K562 (cell line): ENCODE measurements around the gene TUBG2. TPM values are rescaled to one million over a fixed set of nuclear protein-coding genes. Genes with fewer than 3 reads are reported as not detected.

Experiments used
- CEBPB ChIP-seq: fragments of 450-650 bp; IDR thresholded peaks from 2 replicates; pipeline ENCODE4 v1.6.1; 2016; ENCODE audit warnings: missing genetic modification characterization, missing compliant biosample characterization
- CHD2 ChIP-seq: IDR thresholded peaks from 2 replicates; pipeline ENCODE4 v1.6.1; 2011; ENCODE audit warnings: low read depth, low read length
- ELF2 ChIP-seq: fragments of 250-450 bp; sonication (Bioruptor Pico); IDR thresholded peaks from 2 replicates; pipeline ENCODE4 v1.5.0; 2021; ENCODE audit warnings: mild to moderate bottlenecking
- ESRRA ChIP-seq: fragments of 450-650 bp; IDR thresholded peaks from 2 replicates; pipeline ENCODE4 v1.6.1; 2014; ENCODE audit warnings: low read depth, mild to moderate bottlenecking, moderate library complexity, borderline replicate concordance
- FOS ChIP-seq: IDR thresholded peaks from 3 replicates; pipeline ENCODE4 v1.6.1; 2011; ENCODE audit not compliant: insufficient read length; ENCODE audit errors: extremely low read depth
- MTA2 ChIP-seq: fragments of 450-650 bp; IDR thresholded peaks from 2 replicates; pipeline ENCODE4 v1.6.1; 2016; ENCODE audit warnings: low read depth
- NFE2 ChIP-seq: IDR thresholded peaks from 2 replicates; pipeline ENCODE4 v1.6.1; 2014; ENCODE audit warnings: antibody characterized with exemption, low read depth
- ZC3H4 ChIP-seq: sonication (generic); formaldehyde crosslinking; IDR thresholded peaks from 2 replicates; pipeline ENCODE4 v1.9.0; 2021; ENCODE audit warnings: missing genetic modification reagents, borderline replicate concordance
- ZFP1 ChIP-seq: fragments of 450-650 bp; formaldehyde crosslinking; IDR thresholded peaks from 2 replicates; pipeline ENCODE4 v1.4.0; 2020; ENCODE audit warnings: mild to moderate bottlenecking, mixed read lengths
- ZNF239 ChIP-seq: fragments of 250-450 bp; sonication (Bioruptor Pico); IDR thresholded peaks from 2 replicates; pipeline ENCODE4 v1.4.0; 2020; ENCODE audit warnings: mild to moderate bottlenecking
- ZNF764 ChIP-seq: fragments of 250-450 bp; sonication (Bioruptor Pico); IDR thresholded peaks from 2 replicates; pipeline ENCODE4 v1.4.0; 2020; ENCODE audit warnings: low read depth, mild to moderate bottlenecking, moderate library complexity
- polyA plus RNA-seq, 8 experiments: library from polyadenylated mRNA; depleted of rRNA in 4 of 8; stranded (reverse) in 5 of 8; unstranded in 3 of 8; fragments of >200 nt; fragmentation: Nextera tagmentation in 2 of 8; fragmentation: Illumina TruSeq in 1 of 8; extraction: Ambion mirVana in 2 of 8; extraction: Trizol in 1 of 8; gene quantifications; 2 replicates each; pipeline versions ENCODE4 v1.2.1 to v1.2.3, GENCODE V29; 2011 to 2014; ENCODE audit warnings: inconsistent platforms in 1 of 8, missing spikeins in 1 of 8
- total RNA-seq, 7 experiments: library from RNA; depleted of rRNA in 6 of 7; stranded (reverse); fragments of >200 nt in 6 of 7; fragmentation: Illumina TruSeq in 2 of 7; extraction: Trizol in 2 of 7; gene quantifications; 2 replicates each; pipeline versions ENCODE4 v1.2.1 to v1.2.3, GENCODE V29; 2011 to 2021; ENCODE audit warnings: low replicate concordance in 1 of 7
- TF ChIP-seq, protein P1 (sequence below), 2 experiments: fragments of 450-650 bp; IDR thresholded peaks; 2 replicates each; pipeline ENCODE4 v1.6.1; 2016; ENCODE audit warnings: mild to moderate bottlenecking in 2 of 2, borderline replicate concordance in 1 of 2, low read depth in 1 of 2, moderate library complexity in 1 of 2
- TF ChIP-seq, protein P2 (sequence below): sonication (generic); formaldehyde crosslinking; IDR thresholded peaks from 2 replicates; pipeline ENCODE4 v1.8.0; 2022; ENCODE audit warnings: mild to moderate bottlenecking, missing genetic modification reagents, borderline replicate concordance
- TF ChIP-seq, protein P3 (sequence below): sonication (generic); formaldehyde crosslinking; IDR thresholded peaks from 2 replicates; pipeline ENCODE4 v1.8.0; 2022; ENCODE audit warnings: mild to moderate bottlenecking, missing genetic modification reagents

The TUBG2 gene
- total and polyA plus RNA-seq, 9 of the 15 experiments (the other 6 are each of a cell fraction or from before 2014, with no cell fraction given) = 0.09 to 0.80 (median 0.24) TPM; not detected in 2

DNA sequence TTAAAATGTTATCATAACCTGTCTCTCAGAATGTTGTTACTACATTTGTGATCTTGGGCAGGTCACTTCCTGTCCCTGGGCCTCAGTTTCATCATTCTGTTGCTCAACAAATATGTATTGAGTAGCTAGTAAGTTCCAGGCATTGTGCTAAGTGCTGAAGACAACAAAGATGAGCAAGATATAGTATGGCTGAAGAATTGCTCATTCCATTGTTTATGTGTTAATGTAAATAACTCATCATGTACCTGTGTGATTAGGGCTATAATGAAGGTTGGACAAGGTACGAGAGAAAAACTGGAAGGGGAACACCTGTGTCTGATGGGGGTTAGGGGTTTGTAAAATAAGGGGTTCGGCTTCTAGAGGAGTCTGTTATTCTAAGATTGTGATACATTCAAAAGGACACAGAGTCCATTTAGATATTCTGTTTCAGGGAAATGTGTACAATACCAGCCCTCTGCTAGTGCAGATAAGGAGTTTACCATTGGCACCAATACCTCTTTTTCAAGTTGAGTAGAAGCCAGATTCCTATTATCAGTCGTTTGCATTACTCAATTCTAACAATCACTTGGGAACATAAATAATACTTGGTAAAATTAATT is 29.6 kb upstream of the TUBG2 start (continued):
- TF ChIP-seq, protein P1, sequence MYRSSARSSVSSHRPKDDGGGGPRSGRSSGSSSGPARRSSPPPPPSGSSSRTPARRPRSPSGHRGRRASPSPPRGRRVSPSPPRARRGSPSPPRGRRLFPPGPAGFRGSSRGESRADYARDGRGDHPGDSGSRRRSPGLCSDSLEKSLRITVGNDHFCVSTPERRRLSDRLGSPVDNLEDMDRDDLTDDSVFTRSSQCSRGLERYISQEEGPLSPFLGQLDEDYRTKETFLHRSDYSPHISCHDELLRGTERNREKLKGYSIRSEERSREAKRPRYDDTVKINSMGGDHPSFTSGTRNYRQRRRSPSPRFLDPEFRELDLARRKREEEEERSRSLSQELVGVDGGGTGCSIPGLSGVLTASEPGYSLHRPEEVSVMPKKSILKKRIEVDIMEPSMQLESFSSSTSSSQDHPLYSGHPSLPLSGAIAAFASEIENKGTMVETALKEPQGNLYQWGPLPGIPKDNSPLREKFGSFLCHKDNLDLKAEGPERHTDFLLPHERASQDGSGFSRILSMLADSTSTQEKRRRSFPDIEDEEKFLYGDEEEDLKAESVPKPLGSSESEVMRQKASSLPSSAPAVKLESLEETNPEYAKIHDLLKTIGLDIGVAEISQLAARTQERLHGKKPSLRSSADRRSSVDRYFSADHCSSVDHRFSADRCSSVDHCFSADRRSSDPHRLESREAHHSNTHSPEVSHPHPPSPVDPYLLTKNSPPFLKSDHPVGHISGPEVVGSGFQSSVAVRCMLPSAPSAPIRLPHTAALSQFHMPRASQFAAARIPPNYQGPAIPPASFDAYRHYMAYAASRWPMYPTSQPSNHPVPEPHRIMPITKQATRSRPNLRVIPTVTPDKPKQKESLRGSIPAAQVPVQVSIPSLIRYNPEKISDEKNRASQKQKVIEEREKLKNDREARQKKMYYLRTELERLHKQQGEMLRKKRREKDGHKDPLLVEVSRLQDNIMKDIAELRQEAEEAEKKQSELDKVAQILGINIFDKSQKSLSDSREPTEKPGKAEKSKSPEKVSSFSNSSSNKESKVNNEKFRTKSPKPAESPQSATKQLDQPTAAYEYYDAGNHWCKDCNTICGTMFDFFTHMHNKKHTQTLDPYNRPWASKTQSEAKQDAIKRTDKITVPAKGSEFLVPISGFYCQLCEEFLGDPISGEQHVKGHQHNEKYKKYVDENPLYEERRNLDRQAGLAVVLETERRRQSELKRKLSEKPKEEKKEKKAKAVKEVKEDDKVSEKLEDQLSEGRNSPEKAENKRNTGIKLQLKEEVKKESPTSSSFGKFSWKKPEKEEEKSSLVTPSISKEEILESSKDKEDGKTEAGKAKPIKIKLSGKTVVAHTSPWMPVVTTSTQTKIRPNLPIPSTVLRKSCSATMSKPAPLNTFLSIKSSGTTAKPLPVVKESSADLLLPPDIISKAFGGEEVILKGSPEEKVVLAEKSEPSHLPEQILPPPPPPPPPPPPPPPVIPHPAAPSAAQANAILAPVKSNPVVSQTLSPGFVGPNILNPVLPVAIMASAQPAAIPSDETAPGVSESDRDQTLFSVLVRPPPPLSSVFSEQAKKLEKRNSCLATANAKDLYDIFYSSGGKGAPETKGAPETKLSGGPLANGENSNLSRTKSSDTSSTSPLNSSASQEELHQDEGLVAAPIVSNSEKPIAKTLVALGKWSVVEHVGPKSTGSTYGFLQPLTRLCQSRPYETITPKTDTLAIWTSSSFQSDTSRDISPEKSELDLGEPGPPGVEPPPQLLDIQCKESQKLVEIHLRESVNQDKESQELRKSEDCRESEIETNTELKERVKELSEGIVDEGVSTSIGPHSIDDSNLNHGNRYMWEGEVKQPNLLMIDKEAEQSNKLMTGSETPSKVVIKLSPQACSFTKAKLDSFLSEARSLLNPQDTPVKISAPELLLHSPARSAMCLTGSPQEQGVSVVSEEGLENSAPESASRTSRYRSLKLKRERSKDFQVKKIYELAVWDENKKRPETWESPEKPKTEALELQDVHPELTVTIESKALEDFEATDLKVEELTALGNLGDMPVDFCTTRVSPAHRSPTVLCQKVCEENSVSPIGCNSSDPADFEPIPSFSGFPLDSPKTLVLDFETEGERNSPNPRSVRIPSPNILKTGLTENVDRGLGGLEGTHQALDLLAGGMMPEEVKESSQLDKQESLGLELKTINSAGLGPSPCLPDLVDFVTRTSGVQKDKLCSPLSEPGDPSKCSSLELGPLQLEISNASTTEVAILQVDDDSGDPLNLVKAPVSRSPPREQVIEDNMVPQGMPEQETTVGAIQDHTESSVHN (IDR thresholded peaks at IDR 0.05; ENCODE audit: borderline replicate concordance in 1 of 2, low read depth in 1 of 2) = no peak
- TF ChIP-seq CEBPB (tag) (peak; percentile 64; the same call in 1 of the 2 replicates), FOS (no peak), ZC3H4 (CRISPR knock-in tag) (no peak), MTA2 (peak; percentile 83), ESRRA (no peak), ZNF764 (CRISPR knock-in tag) (no peak), ELF2 (CRISPR knock-in tag) (no peak), ZNF239 (CRISPR knock-in tag) (no peak), CHD2 (no peak), ZFP1 (CRISPR knock-in tag) (no peak), NFE2 (no peak)
- TF ChIP-seq, protein P2, sequence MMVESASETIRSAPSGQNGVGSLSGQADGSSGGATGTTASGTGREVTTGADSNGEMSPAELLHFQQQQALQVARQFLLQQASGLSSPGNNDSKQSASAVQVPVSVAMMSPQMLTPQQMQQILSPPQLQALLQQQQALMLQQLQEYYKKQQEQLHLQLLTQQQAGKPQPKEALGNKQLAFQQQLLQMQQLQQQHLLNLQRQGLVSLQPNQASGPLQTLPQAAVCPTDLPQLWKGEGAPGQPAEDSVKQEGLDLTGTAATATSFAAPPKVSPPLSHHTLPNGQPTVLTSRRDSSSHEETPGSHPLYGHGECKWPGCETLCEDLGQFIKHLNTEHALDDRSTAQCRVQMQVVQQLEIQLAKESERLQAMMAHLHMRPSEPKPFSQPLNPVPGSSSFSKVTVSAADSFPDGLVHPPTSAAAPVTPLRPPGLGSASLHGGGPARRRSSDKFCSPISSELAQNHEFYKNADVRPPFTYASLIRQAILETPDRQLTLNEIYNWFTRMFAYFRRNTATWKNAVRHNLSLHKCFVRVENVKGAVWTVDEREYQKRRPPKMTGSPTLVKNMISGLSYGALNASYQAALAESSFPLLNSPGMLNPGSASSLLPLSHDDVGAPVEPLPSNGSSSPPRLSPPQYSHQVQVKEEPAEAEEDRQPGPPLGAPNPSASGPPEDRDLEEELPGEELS (CRISPR knock-in tag) = no peak
- TF ChIP-seq, protein P3, sequence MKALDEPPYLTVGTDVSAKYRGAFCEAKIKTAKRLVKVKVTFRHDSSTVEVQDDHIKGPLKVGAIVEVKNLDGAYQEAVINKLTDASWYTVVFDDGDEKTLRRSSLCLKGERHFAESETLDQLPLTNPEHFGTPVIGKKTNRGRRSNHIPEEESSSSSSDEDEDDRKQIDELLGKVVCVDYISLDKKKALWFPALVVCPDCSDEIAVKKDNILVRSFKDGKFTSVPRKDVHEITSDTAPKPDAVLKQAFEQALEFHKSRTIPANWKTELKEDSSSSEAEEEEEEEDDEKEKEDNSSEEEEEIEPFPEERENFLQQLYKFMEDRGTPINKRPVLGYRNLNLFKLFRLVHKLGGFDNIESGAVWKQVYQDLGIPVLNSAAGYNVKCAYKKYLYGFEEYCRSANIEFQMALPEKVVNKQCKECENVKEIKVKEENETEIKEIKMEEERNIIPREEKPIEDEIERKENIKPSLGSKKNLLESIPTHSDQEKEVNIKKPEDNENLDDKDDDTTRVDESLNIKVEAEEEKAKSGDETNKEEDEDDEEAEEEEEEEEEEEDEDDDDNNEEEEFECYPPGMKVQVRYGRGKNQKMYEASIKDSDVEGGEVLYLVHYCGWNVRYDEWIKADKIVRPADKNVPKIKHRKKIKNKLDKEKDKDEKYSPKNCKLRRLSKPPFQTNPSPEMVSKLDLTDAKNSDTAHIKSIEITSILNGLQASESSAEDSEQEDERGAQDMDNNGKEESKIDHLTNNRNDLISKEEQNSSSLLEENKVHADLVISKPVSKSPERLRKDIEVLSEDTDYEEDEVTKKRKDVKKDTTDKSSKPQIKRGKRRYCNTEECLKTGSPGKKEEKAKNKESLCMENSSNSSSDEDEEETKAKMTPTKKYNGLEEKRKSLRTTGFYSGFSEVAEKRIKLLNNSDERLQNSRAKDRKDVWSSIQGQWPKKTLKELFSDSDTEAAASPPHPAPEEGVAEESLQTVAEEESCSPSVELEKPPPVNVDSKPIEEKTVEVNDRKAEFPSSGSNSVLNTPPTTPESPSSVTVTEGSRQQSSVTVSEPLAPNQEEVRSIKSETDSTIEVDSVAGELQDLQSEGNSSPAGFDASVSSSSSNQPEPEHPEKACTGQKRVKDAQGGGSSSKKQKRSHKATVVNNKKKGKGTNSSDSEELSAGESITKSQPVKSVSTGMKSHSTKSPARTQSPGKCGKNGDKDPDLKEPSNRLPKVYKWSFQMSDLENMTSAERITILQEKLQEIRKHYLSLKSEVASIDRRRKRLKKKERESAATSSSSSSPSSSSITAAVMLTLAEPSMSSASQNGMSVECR = no peak
